ENCODE data around the gene GSTM5. TPM values are rescaled to one million over a fixed set of nuclear protein-coding genes. Genes with fewer than 3 reads are reported as not detected.

GSTM5 gene
- total RNA-seq, 1 donor from 2014 or later: not detected

GRCh38 chr1:109759513-109760334, 47.7 kb downstream of the GSTM5 start:
- no peaks in the 10 kb centered on the region for H3K27me3 ChIP-seq (ENCODE audit: control insufficient read depth, insufficient read depth, low read length)
- H3K4me3 ChIP-seq (ENCODE audit: low read depth, low read length): no peak overlapping the region
- TF ChIP-seq CTCF (IDR thresholded peaks at IDR 0.05; ENCODE audit: insufficient read depth, low read length, poor library complexity, severe bottlenecking): no peak
- no peak for DNase-seq (ENCODE audit: low read depth)
- no peaks in the 10 kb centered on the region for H3K36me3 ChIP-seq (ENCODE audit: control insufficient read depth, insufficient read depth, low read length)

GRCh38 chr1:109760581-109761226, 48.7 kb downstream of the GSTM5 start:
- H3K4me3 ChIP-seq (ENCODE audit: low read depth, low read length): no peak overlapping the region
- DNase-seq (ENCODE audit: low read depth): no peak
- H3K36me3 ChIP-seq (ENCODE audit: control insufficient read depth, insufficient read depth, low read length): no peaks in the 10 kb centered on the region
- TF ChIP-seq CTCF (IDR thresholded peaks at IDR 0.05; ENCODE audit: insufficient read depth, low read length, poor library complexity, severe bottlenecking): no peak
- H3K27me3 ChIP-seq (ENCODE audit: control insufficient read depth, insufficient read depth, low read length): no peaks in the 10 kb centered on the region

GRCh38 chr1:109761227-109762038, 49.4 kb downstream of the GSTM5 start:
- Histone ChIP-seq H3K36me3 (ENCODE audit: control insufficient read depth, insufficient read depth, low read length) (no peaks in the 10 kb centered on the region), H3K4me3 (ENCODE audit: low read depth, low read length) (no peak overlapping the region), H3K27me3 (ENCODE audit: control insufficient read depth, insufficient read depth, low read length) (no peaks in the 10 kb centered on the region)
- TF ChIP-seq CTCF (IDR thresholded peaks at IDR 0.05; ENCODE audit: insufficient read depth, low read length, poor library complexity, severe bottlenecking): no peak
- DNase-seq (ENCODE audit: low read depth): no peak

- Histone ChIP-seq H3K36me3 (ENCODE audit: control insufficient read depth, insufficient read depth, low read length) (no peaks in the 10 kb centered on the region), H3K27me3 (ENCODE audit: control insufficient read depth, insufficient read depth, low read length) (no peaks in the 10 kb centered on the region), H3K4me3 (ENCODE audit: low read depth, low read length) (no peak overlapping the region)
- no peak for DNase-seq (ENCODE audit: low read depth)
- TF ChIP-seq CTCF (IDR thresholded peaks at IDR 0.05; ENCODE audit: insufficient read depth, low read length, poor library complexity, severe bottlenecking): no peak
These were observed 50.1 kb downstream of the GSTM5 start for GRCh38 chr1:109762039-109762585.

GRCh38 chr1:109762821-109763645, 51.0 kb downstream of the GSTM5 start:
- no peak for TF ChIP-seq CTCF (IDR thresholded peaks at IDR 0.05; ENCODE audit: insufficient read depth, low read length, poor library complexity, severe bottlenecking)
- no peaks in the 10 kb centered on the region for H3K36me3 ChIP-seq (ENCODE audit: control insufficient read depth, insufficient read depth, low read length)
- no peak for DNase-seq (ENCODE audit: low read depth)
- H3K4me3 ChIP-seq (ENCODE audit: low read depth, low read length): no peak overlapping the region
- H3K27me3 ChIP-seq (ENCODE audit: control insufficient read depth, insufficient read depth, low read length): no peaks in the 10 kb centered on the region
